Upper lobe of left lung (tissue), 6 donors: ENCODE results near the gene PLXNA2. TPM values are rescaled to one million over a fixed set of nuclear protein-coding genes. Genes with fewer than 3 reads are reported as not detected.

Experiments
- ATAC-seq, 2 donors: fragments of 200-7000 bp; cut with Tn5 transposase; one replicate each; pipeline ENCODE4 v1.9.1; 2022; ENCODE audit warnings: mild to moderate bottlenecking in 2 of 2, moderate library complexity in 2 of 2; ENCODE audit not compliant: low FRiP score in 2 of 2
- DNase-seq, 2 donors: peaks; one replicate each; pipeline ENCODE4 v3.0.0-alpha.2; 2019 to 2020
- H3K27ac ChIP-seq, 4 donors: fragments of 200-600 bp; sonication (generic); one replicate each; pipeline ENCODE4 v1.5.1; 2016 to 2019
- H3K27me3 ChIP-seq, 4 donors: fragments of 200-600 bp; sonication (generic); one replicate each; pipeline ENCODE4 v1.5.1; 2017 to 2019
- H3K36me3 ChIP-seq, 4 donors: fragments of 200-600 bp; sonication (generic); one replicate each; pipeline ENCODE4 v1.5.1; 2016 to 2019
- H3K4me1 ChIP-seq, 4 donors: fragments of 200-600 bp; sonication (generic); one replicate each; pipeline ENCODE4 v1.5.1; 2018 to 2019
- H3K4me3 ChIP-seq, 4 donors: fragments of 200-600 bp; sonication (generic); one replicate each; pipeline ENCODE4 v1.5.1; 2017 to 2019; ENCODE audit warnings: mild to moderate bottlenecking in 2 of 4, moderate library complexity in 1 of 4
- H3K9me3 ChIP-seq, 4 donors: fragments of 200-600 bp; sonication (generic); one replicate each; pipeline ENCODE4 v1.5.1; 2018 to 2019
- EP300 ChIP-seq, 4 donors: sonication (generic); formaldehyde crosslinking; IDR thresholded peaks; one replicate each; pipeline ENCODE4 v1.5.1; 2017; ENCODE audit warnings: antibody characterized with exemption in 4 of 4, control low read depth in 2 of 4
- POLR2A ChIP-seq, 4 donors: fragments of 450-650 bp; IDR thresholded peaks; one replicate each; pipeline ENCODE4 v1.5.1; 2016 to 2017; ENCODE audit warnings: antibody characterized with exemption in 4 of 4, mild to moderate bottlenecking in 2 of 4
- POLR2AphosphoS5 ChIP-seq, 2 donors: sonication (generic); formaldehyde crosslinking; IDR thresholded peaks; one replicate each; pipeline ENCODE4 v1.5.1; 2017; ENCODE audit warnings: antibody characterized with exemption in 2 of 2
- WGBS, 2 donors: methylation state at CpG; one replicate each; pipeline ENCODE4 v1.1.5; 2017 to 2018; 5-methylcytosine and 5-hydroxymethylcytosine counted together
- total RNA-seq, 6 donors: library from RNA; depleted of rRNA in 4 of 6; stranded (reverse); fragments of >200 nt in 4 of 6; gene quantifications; one replicate each; pipeline versions ENCODE4 v1.1.0 to v1.2.1, GENCODE V29; 2016 to 2021
- TF ChIP-seq, protein P1 (sequence below), 6 experiments: fragments of 450-650 bp in 4 of 6; fragments of 200-600 bp in 2 of 6; sonication (generic) in 2 of 6; IDR thresholded peaks; one replicate each; pipeline ENCODE4 v1.5.1; 2016 to 2019; ENCODE audit warnings: antibody characterized with exemption in 6 of 6
- donor health status: DM: no; HTN: no; CAD: no; lungs with moderate emphysema.
- donor health status: DM: no; HTN: yes; CAD: no; lungs with severe emphysema.

PLXNA2 gene
- total RNA-seq, 6 donors from 2014 or later, result 77.5 to 150 (median 101) TPM

DNA sequence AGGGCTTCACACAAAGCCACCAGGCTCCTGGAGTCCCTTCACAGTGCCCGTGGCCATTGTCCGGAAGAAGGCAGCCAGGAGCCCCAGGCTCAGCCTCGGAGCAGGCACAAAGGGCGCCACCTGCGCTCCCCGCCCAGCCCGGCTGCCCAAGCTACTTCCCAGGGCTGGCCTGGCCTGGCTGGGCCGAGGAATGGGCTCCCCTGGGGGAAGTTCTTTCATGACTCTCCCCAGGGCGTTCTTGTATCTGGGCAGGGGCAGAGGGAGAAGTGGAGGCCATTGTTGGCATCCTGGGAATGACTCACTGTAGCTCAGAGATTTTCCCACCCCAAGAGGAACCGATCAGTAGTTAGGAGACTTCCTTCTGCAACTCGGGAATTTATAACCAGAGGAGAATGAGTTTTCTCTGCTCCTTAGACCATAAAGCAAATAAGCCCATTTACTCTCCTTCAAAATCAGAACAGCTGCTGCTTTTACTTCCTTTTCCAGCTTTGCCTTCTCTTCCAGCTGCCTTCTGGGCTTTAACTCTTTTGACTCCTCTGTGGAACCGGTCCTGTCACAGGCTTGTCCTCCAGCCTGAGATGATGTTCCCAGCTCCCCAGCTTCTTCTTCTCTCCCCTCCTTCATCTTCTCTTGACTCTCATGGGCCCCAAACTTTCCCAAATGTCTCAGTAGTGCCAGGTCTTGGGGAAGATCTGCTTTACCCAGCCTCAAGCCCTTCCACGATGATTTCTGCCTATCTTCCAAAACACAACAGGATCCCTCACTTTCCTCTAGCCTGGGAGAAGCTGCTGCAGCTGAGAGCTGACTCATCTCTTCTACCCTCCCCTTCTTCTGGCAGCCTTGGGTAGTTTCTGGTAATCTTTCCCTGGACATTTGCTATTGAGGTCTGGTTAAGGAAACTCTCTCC is 214.6 kb downstream of the PLXNA2 start:
- Histone ChIP-seq H3K4me1 (peaks cover 0 to 19% (median 12%) of the 10 kb centered on the region in 4 donors), H3K27me3 (no peaks in the 10 kb centered on the region), H3K9me3 (no peaks in the 10 kb centered on the region), H3K27ac (peak overlapping the region; percentile 70 to 81 (median 76)), H3K4me3 (no peak overlapping the region), H3K36me3 (peaks cover 12 to 93% (median 73%) of the 10 kb centered on the region in 4 donors)
- peak in 1 of 2 donors; percentile 65 for DNase-seq
- peak; percentile 4 to 79 for ATAC-seq
- WGBS, 2 donors, result 59 to 85% methylated on average over 4 to 12 of the region's 13 CpGs
- TF ChIP-seq EP300 (IDR thresholded peaks at IDR 0.05) (no peak), POLR2A (IDR thresholded peaks at IDR 0.05) (no peak), POLR2AphosphoS5 (IDR thresholded peaks at IDR 0.05) (no peak)
- TF ChIP-seq, protein P1, sequence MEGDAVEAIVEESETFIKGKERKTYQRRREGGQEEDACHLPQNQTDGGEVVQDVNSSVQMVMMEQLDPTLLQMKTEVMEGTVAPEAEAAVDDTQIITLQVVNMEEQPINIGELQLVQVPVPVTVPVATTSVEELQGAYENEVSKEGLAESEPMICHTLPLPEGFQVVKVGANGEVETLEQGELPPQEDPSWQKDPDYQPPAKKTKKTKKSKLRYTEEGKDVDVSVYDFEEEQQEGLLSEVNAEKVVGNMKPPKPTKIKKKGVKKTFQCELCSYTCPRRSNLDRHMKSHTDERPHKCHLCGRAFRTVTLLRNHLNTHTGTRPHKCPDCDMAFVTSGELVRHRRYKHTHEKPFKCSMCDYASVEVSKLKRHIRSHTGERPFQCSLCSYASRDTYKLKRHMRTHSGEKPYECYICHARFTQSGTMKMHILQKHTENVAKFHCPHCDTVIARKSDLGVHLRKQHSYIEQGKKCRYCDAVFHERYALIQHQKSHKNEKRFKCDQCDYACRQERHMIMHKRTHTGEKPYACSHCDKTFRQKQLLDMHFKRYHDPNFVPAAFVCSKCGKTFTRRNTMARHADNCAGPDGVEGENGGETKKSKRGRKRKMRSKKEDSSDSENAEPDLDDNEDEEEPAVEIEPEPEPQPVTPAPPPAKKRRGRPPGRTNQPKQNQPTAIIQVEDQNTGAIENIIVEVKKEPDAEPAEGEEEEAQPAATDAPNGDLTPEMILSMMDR (IDR thresholded peaks at IDR 0.05), result no peak

GRCh38 chr1:208028526-208028925 is 215.7 kb downstream of the PLXNA2 start:
- ATAC-seq, result no peak
- Histone ChIP-seq H3K9me3 (no peaks in the 10 kb centered on the region), H3K36me3 (peaks cover 10 to 82% (median 62%) of the 10 kb centered on the region in 4 donors), H3K27me3 (no peaks in the 10 kb centered on the region), H3K4me1 (peaks cover 0 to 19% (median 12%) of the 10 kb centered on the region in 4 donors), H3K27ac (peak overlapping the region; percentile 70 to 81 (median 76)), H3K4me3 (no peak overlapping the region)
- 74 to 80% methylated on average over 5 to 7 of the region's 7 CpGs for WGBS, 2 donors
- no peak for DNase-seq
- TF ChIP-seq EP300 (IDR thresholded peaks at IDR 0.05) (no peak), POLR2AphosphoS5 (IDR thresholded peaks at IDR 0.05) (no peak), POLR2A (IDR thresholded peaks at IDR 0.05) (no peak)
- TF ChIP-seq, protein P1 (IDR thresholded peaks at IDR 0.05), result no peak

DNA sequence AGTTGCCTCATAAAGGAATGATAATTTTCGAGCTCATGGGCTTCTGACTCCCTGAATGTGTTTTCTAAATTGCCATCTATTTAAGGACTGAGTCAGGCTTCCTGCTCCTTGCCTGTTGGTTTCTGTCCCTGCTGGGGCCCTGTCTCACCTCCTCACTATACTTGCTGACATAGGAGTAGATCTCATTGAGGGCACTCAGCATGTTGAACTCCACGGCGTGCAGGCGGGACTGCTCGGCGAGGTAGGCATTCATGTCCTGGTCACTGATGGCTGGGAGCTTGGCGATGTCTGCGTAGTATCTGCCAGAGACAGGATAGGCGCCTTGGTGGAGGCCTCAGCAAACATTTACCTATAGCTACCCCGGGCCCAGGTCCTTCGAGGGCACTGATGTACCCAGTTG is 216.3 kb downstream of the PLXNA2 start:
- no peak for DNase-seq
- TF ChIP-seq POLR2A (IDR thresholded peaks at IDR 0.05) (no peak), EP300 (IDR thresholded peaks at IDR 0.05) (no peak), POLR2AphosphoS5 (IDR thresholded peaks at IDR 0.05) (no peak)
- TF ChIP-seq, protein P1 (IDR thresholded peaks at IDR 0.05), result no peak
- Histone ChIP-seq H3K4me3 (no peak overlapping the region), H3K9me3 (no peaks in the 10 kb centered on the region), H3K4me1 (peaks cover 0 to 19% (median 12%) of the 10 kb centered on the region in 4 donors), H3K27ac (peak overlapping the region in 1 of 4 donors; percentile 73), H3K36me3 (peaks cover 6 to 76% (median 56%) of the 10 kb centered on the region in 4 donors), H3K27me3 (no peaks in the 10 kb centered on the region)
- WGBS, 2 donors, result 83 to 96% methylated on average over 10 to 11 of the region's 11 CpGs
- no peak for ATAC-seq

- 74 to 81% methylated on average over 14 of the region's 14 CpGs for WGBS, 2 donors
- DNase-seq, result no peak
- H3K36me3 ChIP-seq, result peaks cover 6 to 68% (median 48%) of the 10 kb centered on the region in 4 donors
These were observed 217.2 kb downstream of the PLXNA2 start for GRCh38 chr1:208026880-208027438.

More at GRCh38 chr1:208026880-208027438, 217.2 kb downstream of the PLXNA2 start:
- H3K27me3 ChIP-seq, result no peaks in the 10 kb centered on the region
- no peak for ATAC-seq
- H3K27ac ChIP-seq, result no peak overlapping the region
- no peaks in the 10 kb centered on the region for H3K9me3 ChIP-seq
- TF ChIP-seq, protein P1 (IDR thresholded peaks at IDR 0.05), result no peak
- TF ChIP-seq EP300 (IDR thresholded peaks at IDR 0.05) (no peak), POLR2A (IDR thresholded peaks at IDR 0.05) (no peak), POLR2AphosphoS5 (IDR thresholded peaks at IDR 0.05) (no peak)
- peaks cover 0 to 19% (median 12%) of the 10 kb centered on the region in 4 donors for H3K4me1 ChIP-seq
- H3K4me3 ChIP-seq, result no peak overlapping the region
